ENCODE measurements around the gene ZNF296.
"Not testable (repeated sequence)": the region's sequence is repeated elsewhere in the genome, so short reads cannot be mapped to it uniquely, and the experiment has no call there.

The ZNF296 gene

DNA sequence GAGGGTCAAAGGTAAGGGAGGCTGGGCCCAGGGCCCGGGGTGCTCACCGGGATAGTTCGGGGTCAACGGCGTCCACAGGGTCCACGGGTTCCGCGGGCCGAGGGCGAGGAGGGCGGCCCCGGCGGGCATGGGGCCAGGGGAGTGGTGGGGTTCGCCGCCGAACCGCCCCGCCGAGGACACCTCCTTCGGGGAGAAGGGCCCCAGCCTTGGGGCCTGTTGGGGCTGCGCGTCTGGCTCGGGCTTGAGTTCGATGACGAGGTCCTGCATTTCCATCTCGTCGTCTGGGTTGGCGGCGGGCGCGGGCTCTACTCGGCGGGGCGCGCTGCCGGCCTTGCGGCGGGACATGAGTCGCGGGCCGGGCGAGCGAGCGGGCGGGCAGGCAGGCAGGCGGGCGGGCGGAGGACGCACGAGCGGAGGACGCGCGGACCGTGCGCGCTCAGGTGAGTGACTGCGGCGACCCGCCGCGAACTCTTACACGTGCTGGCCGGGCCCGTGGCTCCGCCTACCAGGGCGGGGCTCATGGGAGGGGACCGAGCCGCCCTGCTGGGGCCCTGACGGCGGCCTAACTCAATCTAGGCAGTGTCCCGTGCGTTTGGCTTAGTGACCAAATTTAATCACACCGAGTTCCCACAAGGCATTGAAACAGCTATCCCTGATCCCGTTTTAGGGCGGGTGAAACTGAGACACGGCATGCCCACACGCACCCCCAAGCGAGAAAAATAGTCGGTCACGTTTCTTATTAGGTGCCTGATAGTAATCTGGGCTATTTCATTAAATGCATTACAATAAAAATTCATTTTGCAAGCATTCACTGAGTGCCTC lies at the start of gene ZNF296:
Gene ZNF296 (minus strand): TSS at position 450 of the 822 bp plus-strand sequence. CDS start 105 bp downstream, at position 345.
- peak; percentile 80 for FAIRE-seq
- DNase-seq (ENCODE audit: insufficient read length, low spot score) = peak; percentile 84

DNA sequence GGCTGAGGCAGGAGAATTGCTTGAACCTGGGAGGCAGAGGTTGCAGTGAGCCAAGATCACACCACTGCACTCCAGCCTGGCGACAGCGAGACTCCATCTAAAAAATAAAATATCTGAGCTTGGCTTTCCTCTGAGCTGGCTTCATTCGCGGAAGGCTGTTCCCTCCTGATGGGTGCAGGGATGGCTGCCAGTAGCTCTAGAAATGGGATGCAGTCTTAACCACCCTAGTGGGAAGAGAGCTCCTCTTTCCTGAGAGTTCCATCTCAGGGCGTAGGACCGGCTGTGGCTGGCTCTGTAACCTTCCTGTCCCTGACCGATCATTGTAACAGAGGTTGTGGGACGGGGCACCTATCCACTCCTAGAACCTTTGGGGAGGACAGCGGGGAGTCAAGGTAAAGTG lies 49.1 kb upstream of the ZNF296 start:
- no peak for DNase-seq (ENCODE audit: insufficient read length, low spot score)
- no peak for FAIRE-seq

GRCh38 chr19:45124021-45124420 lies 47.7 kb upstream of the ZNF296 start:
- DNase-seq (ENCODE audit: insufficient read length, low spot score) (no peak), FAIRE-seq (no peak)

DNA sequence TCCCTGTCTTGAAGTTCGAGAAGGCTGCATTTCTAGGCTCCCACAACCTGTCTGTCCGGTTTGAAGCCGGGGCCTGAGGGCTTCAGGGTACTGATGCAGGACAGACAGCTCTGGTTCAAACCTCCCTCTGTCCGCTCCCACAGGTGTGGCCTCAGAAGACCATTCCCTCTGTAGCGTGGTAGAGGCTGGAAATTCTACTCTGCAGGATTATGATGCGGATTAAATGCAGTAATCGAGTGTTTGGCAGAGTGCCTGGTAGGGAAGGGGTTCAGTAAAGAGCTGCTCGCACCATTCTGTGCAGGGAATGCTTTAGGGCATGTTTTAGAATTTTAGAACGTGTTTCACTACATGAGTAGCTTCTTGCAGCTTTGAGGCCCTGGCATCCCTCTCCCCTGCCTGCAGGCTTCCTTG lies 47.2 kb upstream of the ZNF296 start:
- DNase-seq (ENCODE audit: insufficient read length, low spot score) = no peak
- no peak for FAIRE-seq

- DNase-seq (ENCODE audit: insufficient read length, low spot score) = no peak
- no peak for FAIRE-seq
These were observed 46.6 kb upstream of the ZNF296 start for GRCh38 chr19:45122832-45123231.

DNA sequence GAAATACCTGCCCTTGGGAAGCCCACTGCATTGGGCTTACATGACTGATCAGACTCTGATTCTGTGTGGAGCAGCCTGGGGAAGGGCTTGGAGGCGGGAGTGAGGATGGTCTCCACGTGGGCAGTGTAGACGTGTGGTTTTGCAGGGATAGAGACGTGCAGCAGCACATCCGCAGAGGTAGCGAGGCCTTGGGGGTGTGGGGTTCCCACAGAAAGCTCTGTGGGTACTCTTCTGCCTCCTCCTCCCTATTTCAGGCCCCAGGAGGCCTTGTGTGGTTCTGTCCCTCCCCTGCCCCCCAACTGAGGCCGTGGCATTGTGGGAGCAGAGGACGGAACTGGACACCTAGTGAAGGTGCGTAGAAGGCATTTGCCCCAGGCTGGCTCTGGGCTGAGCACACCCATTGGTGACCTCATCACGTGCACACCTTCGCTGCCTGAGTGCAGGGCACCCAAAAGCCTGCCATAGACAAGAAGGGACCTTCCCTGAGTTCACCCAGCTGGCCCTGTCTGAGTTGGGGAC lies 45.6 kb upstream of the ZNF296 start:
- no peak for FAIRE-seq
- no peak for DNase-seq (ENCODE audit: insufficient read length, low spot score)

GRCh38 chr19:45119582-45119981 lies 43.3 kb upstream of the ZNF296 start:
- FAIRE-seq (no peak), DNase-seq (ENCODE audit: insufficient read length, low spot score) (no peak)

DNA sequence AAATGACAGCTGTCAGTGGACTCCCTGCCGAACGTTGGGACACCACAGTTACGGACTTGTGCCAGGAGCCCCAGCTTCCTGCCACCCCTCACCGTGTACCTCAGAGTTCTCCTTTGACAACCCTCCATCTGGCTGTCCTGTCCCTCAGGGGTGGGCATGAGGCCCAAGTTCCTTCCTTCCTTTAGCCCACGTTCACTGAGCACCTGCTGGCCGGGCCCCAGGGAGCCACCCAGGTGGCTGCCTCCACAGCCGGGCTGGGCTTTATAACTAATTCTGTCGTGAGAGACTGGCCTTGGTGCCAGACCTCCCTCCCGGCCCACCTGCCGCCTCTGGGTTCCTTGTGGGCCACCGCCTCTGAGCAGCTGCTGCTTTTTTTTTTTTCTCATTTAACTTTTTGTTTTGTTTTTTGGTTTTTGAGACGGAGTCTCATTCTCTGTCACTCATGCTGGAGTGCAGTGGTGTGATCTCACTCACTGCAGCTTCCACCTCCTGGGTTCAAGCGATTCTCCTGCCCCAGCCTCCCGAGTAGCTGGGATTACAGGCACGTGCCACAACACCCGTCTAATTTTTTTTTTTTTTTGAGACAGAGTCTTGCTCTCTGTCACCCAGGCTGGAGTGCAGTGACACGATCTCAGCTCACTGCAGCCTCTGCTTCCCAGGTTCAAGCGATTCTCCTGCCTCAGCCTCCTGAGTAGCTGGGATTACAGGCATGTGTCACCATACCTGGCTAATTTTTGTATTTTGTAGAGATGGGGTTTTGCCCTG lies 42.5 kb upstream of the ZNF296 start:
- FAIRE-seq = peak; percentile 84
- not testable (repeated sequence) for DNase-seq (ENCODE audit: insufficient read length, low spot score)

DNA sequence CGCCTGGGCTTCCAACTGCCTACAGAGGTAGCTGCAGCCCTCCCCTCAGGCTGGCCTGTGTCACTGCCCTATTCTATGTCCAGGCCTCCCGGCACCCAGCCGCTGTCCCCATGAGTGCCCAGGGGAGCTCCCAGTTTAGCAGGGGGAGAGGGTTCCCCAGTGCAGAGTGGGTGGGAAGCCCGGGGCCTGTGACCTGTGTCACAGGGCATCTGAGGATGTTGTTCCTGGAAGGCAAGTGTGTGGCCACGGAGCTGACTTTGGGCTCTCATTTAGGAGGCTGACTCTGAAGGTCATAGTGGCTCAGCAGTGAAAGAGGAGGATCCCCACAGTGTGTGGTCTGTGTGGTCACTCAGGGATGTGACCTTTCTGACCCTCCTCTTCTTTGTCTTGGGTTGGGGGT lies 41.8 kb upstream of the ZNF296 start:
- no peak for DNase-seq (ENCODE audit: insufficient read length, low spot score)
- FAIRE-seq = peak; percentile 26

DNA sequence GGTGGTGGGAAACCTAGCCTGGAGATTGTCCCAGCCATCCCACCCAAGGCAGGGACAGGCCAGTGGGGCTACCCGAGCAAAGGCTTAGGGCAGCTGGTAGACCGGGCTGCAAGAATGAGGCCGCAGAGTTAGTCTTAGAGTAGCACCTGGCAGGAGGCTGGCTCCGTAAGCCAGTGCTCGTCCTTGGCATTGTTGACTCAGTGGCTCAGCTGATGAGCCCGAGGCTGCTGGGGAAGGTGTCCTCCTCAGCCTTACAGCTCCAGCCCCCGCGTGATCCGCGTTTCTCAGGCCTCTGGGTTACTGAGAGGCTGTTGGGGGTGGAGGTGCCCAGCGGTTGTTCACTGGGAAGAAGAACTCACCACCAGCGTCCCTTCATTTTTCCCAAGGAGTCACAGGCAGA lies 41.4 kb upstream of the ZNF296 start:
- DNase-seq (ENCODE audit: insufficient read length, low spot score) (no peak), FAIRE-seq (no peak)

- DNase-seq (ENCODE audit: insufficient read length, low spot score) (no peak), FAIRE-seq (peak; percentile 80)
These were observed 40.9 kb upstream of the ZNF296 start for GRCh38 chr19:45117167-45117594.

- no peak for FAIRE-seq
These were observed 39.7 kb upstream of the ZNF296 start for GRCh38 chr19:45115809-45116615.

GRCh38 chr19:45114116-45114515 lies 37.8 kb upstream of the ZNF296 start:
- DNase-seq (ENCODE audit: insufficient read length, low spot score) (no peak), FAIRE-seq (no peak)

More at GRCh38 chr19:45115809-45116615, 39.7 kb upstream of the ZNF296 start:
- DNase-seq (ENCODE audit: insufficient read length, low spot score) = no peak

- FAIRE-seq (no peak), DNase-seq (ENCODE audit: insufficient read length, low spot score) (no peak)
These were observed 37.4 kb upstream of the ZNF296 start for GRCh38 chr19:45113628-45114027.

DNA sequence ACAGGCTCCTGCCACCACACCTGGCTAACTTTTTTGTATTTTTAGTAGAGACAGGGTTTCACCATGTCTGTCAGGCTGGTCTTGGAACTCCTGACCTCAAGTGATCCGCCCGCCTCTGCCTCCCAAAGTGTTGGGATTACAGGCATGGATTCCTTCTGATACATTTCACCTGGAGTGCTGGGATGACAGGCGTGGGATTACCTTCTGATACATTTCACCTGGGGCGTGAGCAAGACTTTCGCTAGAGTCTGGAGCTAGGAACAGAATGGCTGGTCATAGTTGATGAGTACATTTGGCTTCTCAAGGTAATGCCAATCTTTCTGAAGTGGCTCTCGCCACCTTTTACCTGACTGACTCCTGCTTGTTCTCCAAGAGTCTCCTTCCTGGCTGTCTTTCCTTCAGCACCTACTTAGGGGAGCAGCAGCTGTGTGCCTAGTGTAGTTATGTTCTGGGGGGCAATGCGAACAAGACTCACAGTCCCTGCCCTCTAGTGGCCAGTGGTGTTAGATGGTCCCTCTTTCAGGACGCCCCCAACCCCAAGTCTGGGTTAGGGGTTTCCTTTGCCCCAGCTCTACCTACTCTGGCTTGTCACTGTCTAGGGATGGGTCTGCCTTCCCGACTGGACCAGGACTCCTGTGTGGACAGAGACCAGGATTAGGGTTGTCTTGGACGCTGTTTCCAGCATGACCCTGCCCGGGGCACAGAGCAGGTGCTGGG lies 36.0 kb upstream of the ZNF296 start:
- no peak for DNase-seq (ENCODE audit: insufficient read length, low spot score)
- FAIRE-seq = no peak

- DNase-seq (ENCODE audit: insufficient read length, low spot score) (no peak), FAIRE-seq (no peak)
These were observed 34.6 kb upstream of the ZNF296 start for GRCh38 chr19:45110851-45111266.

DNA sequence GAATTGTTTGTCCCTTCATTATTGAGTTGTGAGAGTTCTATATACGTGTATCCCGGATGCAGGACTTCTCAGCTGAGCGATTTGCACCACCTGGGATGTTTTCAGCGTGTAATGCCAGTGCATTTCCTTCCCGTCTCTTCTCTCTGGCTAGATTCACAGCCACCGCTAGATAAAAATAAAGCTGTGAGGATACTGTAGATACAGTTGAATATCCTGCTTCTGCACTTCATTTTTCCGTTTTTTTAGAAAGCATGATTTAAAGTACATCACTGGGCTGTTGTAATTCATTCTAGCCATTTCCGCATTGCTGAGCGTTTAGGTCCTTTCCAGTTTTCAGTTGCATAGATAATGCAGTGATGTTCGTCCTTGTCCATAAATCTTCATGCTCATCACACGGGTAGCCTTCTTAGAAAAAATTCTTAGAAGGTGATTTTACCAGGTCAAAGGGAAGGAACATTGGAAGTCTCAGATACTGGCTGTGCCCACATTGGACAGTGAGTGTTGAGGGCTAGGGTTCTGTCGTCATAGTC lies 31.4 kb upstream of the ZNF296 start:
- no peak for DNase-seq (ENCODE audit: insufficient read length, low spot score)
- FAIRE-seq = peak; percentile 37

DNA sequence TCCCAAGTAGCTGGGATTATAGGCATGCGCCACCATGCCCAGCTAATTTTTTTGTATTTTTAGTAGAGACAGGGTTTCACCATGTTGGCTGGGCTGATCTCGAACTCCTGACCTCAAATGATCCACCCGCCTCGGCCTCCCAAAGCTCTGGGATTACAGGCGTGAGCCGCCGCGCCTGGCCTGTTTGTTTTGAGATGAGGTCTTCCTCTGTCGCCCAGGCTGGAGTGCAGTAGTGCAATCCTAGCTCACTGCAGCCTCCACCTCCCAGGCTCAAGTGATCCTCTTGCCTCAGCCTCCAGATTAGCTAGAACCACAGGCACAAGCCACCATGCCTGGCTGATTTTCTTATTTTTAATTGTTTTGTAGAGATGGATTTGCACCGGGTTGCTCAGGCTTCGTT lies 30.1 kb upstream of the ZNF296 start:
- FAIRE-seq = not testable (repeated sequence)

DNA sequence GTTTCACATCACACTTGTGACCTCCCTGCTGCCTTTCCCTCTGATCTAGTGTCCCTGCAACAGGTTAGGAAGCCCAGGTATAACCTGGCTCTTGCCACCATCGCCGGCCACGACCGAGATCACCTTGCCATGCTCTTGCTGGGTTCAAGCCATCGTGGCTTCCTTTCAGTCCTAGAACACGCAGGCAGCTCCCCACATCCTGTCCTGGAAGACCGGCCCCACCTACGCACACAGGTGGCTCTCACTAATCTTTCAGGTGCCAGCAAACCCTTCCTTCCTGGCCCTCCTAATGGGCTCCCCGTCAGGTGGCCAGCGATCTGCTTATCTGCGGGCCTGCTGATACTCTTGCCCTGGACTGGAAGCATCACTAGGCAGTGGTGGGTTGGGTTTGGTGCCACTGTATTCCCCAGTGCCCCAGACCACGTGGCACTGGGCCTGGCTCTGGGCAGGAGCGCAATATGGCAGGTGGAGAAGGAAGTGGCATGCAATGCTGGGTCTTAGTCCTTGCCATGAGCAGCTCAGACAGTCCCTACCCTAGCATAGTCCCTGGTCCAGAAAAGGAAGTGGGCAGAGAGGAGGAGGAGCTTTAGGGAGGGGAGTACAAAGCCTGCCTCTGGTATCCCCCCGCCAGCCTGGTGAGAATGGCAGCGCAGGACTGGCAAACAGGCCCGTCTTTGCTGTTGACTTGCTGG lies 28.5 kb upstream of the ZNF296 start:
- peak; percentile 65 for FAIRE-seq

More for the DNA sequence above, 30.1 kb upstream of the ZNF296 start:
- DNase-seq (ENCODE audit: insufficient read length, low spot score) = not testable (repeated sequence)

More for the DNA sequence above, 28.5 kb upstream of the ZNF296 start:
- DNase-seq (ENCODE audit: insufficient read length, low spot score) = no peak

All from GM19239 (cell line).